Stromal cell of bone marrow (primary cell): ENCODE measurements around the gene ECEL1.
A peak's percentile ranks its signal among the peaks of the same experiment; 100 is the strongest.

ENCODE experiments used
- DNase-seq: peaks from one replicate; pipeline ENCODE4 v3.0.0-alpha.2; 2012; ENCODE audit warnings: low read depth

ECEL1 gene

GRCh38 chr2:232522623-232523401 is 35.2 kb upstream of the ECEL1 start:
- no peak for DNase-seq

GRCh38 chr2:232521959-232522622 is 34.5 kb upstream of the ECEL1 start:
- peak; percentile 5 for DNase-seq

GRCh38 chr2:232521098-232521497 is 33.5 kb upstream of the ECEL1 start:
- no peak for DNase-seq

DNA sequence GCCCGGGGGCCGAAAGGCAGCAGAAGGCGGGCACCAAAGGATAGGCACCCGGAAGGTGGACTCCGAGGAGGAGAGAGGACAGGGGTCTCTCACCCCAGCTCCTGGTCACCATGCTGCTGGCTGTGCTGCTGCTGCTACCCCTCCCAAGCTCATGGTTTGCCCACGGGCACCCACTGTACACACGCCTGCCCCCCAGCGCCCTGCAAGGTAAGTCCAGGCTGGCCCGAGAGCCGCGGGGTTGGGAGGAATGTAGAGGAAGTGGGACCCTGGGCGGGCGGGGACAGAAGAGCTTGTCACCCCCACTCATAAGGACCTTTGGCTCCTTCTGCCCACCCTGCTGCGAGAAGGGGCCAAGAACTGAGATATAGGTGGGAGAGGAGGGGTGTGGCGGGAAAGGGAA is 32.9 kb upstream of the ECEL1 start:
- no peak for DNase-seq

DNA sequence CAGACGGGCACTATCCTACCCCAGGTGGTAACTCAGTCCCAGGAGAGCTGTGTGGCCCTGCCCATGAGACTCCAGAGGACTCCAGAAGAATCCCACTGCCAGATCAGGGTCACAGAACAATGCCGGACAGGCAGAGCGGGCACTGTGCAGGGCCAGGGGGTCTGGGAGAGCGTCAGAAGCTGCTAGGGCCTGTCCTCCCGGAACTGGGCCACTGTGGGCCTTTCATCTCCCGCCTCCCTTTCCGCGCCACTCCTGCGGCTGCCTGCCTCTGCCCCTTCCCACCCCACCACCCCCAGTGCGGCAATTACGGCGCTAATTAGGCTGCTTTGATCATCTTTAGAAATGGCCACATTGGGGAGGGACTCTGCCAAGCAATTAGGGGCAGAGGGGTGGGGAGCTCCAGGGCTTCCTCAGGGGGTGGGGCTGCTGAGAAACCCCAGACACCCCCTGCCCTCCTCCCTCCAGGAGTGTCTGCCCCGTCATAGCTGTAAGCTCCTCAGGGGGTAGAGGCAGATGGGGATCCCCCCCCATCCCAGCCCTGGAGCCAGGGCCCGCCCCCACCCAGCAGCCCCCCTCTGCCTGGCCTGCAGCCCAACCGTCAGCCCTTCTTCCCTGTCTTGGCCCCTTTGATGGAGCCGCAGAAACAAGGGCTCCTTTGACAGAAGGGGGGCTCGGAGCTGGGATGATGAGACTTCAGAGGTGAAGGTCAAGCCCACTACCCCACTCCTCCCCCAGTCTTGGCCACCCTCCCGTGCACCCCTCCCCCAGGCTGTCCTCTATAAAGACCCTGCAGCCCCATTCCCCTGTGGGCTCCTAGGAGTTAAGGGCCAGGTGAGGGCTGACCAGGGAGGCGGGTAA is 32.2 kb upstream of the ECEL1 start, which contains the start of gene PRSS56:
PRSS56 (plus strand) TSS at position 808 of the 858 bp plus-strand sequence. CDS start 211 bp downstream, outside the sequence.
- no peak for DNase-seq

DNA sequence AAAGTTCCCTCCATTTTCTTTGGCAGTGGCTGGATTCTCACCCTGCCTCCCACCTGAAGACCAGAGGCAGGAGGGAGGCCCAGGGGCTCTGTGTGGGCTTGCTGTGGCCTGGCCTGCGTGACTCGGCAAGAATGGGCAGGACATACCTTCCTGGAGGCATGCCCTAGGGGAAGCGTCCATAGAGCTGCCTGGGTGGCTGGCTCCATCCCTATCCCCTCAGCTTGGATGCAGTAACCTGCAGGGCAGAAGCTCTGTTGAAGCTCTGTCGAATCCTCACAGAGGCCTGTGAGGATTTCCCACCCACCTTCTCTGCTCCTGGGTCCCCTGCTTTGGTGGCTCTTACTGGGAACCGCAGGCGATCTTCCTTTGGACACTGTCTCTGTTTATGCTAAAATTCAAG is 31.2 kb upstream of the ECEL1 start:
- no peak for DNase-seq

GRCh38 chr2:232516551-232516950 is 28.9 kb upstream of the ECEL1 start:
- no peak for DNase-seq

DNA sequence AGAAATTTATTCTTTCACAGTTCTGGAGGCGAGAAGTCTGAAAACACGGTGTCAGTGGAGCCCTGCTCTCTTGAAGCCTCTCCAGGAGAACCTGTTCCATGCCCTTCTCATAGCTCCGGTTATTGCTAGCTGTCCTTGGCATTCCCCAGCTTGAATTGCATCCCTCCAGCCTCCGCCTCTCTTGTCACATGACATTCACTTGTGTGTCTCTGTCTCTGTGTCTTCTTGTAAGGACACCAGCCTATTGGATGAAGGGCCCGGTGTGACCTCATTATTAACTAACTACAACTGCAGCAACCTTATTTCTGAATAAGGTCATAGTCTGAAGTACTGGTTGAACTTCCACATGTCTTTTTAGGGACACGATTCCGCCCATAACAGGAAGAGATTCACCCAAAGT is 28.0 kb upstream of the ECEL1 start:
- DNase-seq = no peak

- DNase-seq = no peak
These were observed 25.7 kb upstream of the ECEL1 start for GRCh38 chr2:232513353-232513752.

- no peak for DNase-seq
These were observed 25.0 kb upstream of the ECEL1 start for GRCh38 chr2:232512602-232513001.

DNA sequence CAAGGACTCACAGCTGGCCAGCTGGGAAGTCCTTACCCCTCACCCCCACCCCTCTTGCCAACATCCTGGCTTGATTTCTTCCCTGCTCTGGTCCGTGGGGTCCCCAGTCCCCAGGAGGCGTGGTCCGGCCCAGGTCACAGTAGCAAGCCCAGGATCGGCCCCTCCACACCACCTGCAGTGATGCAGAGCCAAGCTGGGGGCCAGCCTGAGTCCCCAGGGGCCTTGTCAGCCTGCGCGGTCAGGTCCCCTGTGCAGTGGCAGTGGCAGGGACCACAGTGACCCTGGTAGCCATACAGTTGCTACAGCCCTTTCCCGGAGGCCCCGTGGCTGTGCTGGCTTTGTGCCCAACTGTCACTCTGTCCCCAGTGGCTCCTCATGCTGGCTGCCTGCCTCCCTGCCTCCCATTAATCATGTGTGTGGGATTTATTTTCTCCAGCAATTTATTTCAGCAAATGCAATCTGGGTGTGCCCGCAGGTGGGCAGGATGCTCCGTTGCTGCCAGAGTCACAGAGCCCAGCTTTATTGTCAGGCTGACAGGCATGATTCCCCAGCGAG is 23.8 kb upstream of the ECEL1 start:
- no peak for DNase-seq

GRCh38 chr2:232508251-232508650 is 20.6 kb upstream of the ECEL1 start:
- no peak for DNase-seq

- no peak for DNase-seq
These were observed 19.1 kb upstream of the ECEL1 start for GRCh38 chr2:232506709-232507108.

GRCh38 chr2:232505856-232506255 is 18.2 kb upstream of the ECEL1 start:
- DNase-seq = no peak

GRCh38 chr2:232504438-232504837 is 16.8 kb upstream of the ECEL1 start:
- DNase-seq = no peak

DNA sequence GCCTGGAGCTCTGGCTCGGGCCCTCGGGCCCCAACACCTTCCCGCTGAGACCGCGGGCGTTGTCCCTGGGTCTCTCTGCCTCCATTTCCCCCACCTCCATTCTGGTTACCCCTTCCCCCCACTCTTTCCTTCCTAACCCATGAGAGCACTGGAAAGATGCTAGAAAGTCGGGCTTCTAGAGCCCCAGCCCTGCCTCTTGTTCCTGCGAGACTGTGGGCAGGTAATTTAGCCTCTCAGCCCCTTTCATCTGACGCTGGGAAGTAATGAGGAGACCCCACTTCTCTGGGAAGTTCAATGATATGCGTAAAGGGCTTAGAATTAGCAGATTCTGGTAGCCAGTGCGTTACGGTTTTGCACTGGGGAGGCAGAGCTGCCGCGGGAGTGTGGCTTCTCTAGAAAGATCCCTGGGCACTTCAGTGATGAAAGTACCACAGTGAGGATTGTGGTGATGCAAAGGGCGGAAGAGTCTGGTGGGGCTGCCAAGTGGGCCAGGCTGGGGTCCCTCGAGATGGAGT is 16.2 kb upstream of the ECEL1 start:
- DNase-seq = no peak

- DNase-seq = no peak
These were observed 15.5 kb upstream of the ECEL1 start for GRCh38 chr2:232502911-232503808.

- no peak for DNase-seq
These were observed 14.9 kb upstream of the ECEL1 start for GRCh38 chr2:232502511-232502910.

- no peak for DNase-seq
These were observed 14.3 kb upstream of the ECEL1 start for GRCh38 chr2:232501794-232502390.

- no peak for DNase-seq
These were observed 13.7 kb upstream of the ECEL1 start for GRCh38 chr2:232501331-232501771.

GRCh38 chr2:232498452-232498851 is 10.8 kb upstream of the ECEL1 start:
- no peak for DNase-seq
